GM19023 (cell line): Measurements from ENCODE around the gene PDLIM4.
A peak's percentile ranks its signal among the peaks of the same experiment; 100 is the strongest.

ENCODE experiments used
- ATAC-seq: cut with Tn5 transposase; IDR thresholded peaks from one replicate; pipeline ENCODE4 v1.9.1; 2021; ENCODE audit warnings: mild to moderate bottlenecking, moderate library complexity; ENCODE audit not compliant: unreplicated experiment

PDLIM4 gene

DNA sequence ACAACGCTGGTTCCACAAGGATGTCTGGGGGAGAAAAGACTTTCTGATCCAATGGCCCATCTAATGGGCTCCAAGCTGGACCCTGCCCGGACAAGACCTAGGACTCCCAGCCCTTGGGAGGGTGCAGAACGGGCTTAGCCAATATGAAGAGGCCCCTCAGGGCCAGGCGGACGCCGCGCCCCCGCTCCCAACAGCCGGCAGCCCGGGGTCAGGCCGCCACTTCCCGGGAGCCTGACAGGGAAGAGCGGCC lies 30.3 kb upstream of the PDLIM4 start:
- ATAC-seq: no peak

DNA sequence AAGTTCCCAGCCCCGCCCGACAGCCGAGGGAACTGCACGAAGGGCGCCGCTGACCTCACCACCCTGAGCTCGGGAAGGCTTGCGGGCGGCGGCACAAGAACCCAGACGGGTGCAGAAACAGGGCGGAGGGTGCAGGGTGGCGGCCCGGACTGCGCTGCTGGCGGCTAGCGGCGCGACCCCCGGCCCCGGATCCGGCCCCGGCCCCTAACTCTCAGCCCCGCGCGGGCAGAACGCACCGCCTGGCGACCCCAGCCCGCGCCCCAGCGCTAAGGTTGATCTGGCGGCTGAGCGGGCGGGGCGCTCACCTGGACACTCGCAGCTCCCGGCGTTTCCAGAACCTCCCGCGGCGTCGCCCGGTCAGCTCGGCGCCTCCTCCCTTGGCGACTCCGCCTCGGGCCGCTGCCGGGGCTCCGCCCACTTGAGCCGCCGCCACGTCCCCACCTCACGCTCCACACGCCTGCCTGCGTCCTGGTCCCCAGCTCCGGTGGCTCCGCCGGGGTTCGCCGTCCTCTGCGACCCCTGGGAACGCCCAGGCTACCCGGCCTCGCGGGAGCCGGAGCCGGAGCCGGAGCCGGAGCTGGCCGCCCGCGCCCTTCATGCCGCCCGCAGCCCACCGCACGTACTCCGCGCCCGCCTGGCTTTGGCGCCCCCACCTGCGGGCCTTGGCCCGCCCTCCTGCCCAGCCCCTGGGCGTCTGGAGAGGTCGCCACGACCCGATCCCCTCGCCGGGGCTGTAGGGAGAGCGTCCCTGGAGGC lies 29.8 kb upstream of the PDLIM4 start, which contains the start of gene P4HA2:
P4HA2 (minus strand) TSS at position 369 of the 756 bp plus-strand sequence. CDS start 9,227 bp downstream, outside the sequence.
- peak; percentile 90 for ATAC-seq

DNA sequence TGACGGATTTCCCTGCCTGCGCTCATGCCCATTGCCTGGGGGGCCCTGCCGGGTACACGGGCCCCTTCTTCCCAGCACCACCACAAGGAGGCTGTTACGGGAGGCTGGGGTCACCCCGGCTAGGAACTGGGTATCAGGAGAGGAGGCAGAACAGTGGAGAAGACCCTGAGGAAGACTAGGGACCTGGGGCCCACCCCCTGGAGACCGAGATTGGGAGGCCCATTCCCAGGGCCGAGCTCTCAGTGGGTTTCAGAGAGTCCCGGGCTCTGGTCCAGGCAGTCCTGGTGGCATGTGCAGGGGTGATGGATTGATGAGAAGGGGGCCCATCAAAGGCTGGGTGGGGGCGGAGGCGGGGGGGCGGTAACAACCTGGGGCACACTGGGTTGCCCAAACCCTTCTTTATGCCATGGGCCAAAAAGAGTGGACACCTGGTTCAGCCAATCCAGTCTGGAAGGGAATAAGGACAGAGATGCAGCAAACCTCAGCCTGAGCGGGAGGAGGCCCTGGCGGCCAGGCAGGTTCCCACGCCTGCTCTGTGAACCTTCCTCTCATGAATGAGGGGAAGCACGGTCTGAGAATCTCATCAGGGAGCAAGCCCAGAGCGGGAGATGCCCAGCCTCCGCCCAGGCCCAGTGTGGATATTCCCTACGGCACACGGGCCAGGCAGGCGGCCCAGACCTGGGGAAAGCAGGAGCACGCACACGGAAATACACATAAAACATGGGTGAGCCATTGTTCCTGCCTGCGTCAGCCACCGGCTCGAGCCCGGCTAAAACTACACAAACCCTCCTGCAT lies 29.1 kb upstream of the PDLIM4 start:
- ATAC-seq: peak; percentile 3

DNA sequence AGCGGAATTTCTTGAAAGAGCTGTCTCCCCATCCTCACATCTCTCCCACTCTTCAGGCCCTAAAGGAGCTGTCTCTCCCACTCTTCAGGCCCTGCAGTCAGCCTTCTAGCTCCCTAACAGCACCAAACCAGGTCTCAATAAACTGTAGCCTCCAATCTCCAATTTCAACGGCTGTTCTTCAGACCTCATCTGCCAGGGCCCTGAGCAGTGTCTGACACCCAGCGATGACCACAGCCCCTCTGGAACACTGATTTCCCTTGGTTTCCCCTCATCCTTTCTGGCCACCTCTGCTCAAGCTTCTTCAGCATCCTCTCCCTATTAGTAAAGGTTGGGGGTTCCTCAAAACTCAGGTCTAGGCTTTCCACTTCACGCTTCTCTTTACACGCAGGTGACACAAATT lies 28.3 kb upstream of the PDLIM4 start:
- no peak for ATAC-seq

DNA sequence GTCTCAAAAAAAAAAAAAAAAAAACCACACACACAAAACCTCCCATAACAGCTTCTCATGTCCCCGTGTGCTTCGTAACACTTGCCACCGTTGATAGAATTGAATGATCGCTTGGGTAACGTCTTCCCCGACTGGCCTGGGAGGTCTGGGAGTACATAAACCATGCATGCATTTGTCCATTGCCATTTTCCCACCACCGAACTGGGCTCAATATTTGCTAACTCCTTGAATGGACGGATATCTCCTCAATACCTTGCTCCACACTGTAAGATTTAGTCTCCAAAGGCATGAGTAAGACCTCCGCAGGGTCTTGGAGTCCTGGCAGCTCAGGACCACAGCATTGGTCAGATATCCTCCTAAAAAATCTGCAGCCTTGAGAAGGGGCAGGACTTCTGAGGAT lies 26.6 kb upstream of the PDLIM4 start:
- no peak for ATAC-seq

DNA sequence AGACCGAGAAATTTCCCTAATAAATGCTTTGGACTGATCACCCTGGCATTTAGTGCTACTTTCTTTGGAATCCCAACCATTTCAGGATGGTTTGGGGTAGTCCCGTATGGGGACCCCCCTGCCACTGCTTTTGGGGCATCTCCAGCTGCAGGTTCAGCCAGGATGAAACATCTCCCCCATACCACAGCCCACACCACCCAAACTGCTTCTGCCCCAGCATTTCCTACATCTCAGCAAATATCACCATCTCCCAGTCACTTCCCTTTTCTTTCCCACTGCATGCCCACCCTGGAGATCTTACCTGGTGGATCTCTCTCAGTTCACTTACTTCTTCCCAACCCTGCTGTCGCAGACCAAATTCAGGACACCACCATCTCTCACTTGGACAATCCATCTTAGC lies 25.0 kb upstream of the PDLIM4 start:
- ATAC-seq: no peak

DNA sequence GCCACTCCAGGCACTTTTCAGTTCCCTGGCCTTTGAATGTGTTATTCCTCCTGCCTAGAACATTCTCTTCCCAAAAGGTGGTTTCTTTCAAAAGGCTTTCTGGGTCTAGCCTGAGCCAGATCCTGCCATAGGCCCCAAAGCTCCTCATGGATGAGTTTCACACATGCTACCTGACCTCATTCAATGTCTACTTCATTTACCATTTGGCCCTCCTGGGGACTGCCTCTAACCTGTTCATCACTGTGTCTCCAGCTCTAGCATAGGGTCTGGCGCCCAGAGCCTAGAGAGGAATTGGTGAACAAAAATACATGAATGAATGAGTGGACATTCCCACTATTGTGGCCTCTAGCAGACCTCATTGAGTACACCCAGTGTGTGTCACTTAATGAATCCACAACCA lies 24.4 kb upstream of the PDLIM4 start:
- ATAC-seq: no peak

DNA sequence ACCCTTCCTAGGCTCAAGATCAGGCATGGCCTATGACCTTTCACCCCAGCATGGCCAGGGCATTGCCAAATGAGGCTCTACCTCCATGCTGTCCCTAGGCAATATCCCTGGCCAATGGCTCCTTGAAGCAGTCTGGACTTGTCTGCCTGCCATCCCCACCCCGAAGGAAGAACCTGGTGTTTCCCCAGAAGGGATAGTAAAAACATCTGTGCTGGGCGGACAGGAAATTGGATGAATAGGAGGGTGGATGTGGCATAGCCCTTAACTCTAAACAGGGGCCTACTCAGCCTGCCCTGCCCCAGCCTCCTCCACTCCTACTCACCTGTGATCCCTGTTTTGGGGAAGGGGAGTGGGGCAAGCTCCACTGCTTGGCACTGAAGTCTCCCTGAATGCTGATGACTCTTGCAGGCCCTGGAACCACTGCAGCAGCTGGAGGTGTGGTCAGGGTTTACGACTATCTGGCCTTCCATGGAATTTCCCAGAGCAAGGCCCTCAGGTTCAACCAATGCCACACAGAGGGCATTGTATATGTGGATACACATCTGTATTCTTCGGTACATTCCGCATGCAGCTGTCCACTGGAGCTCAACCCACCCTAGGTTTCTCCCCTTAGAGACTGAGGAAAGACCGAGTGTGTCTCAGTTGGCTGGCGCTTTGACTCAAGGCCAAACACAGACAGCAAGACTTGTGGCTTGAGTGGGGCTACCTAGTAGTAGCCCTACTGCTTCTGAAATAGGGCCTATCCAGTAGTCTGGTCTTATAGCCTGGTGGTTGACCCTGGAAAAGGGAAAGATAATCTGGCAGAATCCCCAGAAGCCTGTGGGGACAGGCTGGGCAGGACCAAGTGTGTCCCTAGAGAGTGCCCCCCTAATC lies 23.4 kb upstream of the PDLIM4 start:
- ATAC-seq: no peak

DNA sequence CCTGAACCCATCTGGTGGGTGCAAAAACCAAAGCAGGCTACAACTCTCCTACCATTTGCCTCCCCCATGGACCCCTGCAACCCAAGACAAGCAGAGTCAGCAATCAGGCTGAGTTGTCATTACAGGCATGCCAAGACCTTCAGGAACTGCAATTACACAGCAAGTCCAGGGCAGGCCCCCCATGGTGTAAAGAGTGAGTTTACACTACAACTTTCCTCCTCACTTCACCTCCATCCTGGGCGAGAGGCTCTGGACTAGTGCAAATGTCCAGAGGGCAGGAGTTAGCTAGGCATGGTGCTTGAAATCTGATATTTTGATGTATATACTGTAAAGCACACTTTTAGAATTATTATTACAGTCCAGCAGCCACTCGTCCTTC lies 22.8 kb upstream of the PDLIM4 start:
- no peak for ATAC-seq

DNA sequence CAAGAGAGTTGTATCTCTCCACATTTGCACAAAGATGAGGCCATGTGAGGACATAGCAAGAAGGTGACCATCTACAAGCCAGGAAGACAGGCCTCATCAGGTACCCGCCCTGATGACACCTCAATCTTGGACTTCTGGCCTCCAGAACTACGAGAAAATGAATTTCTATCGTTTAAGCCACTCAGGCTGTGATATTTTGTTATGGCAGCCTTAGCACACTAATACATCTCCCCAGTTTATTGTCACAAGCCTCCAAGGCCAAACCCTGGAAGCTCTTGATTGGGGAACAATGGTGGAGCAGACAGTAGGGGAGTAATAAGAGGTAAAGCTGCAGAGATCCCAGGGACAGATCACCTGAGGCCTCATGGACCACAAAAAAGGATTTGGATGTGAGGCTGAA lies 22.2 kb upstream of the PDLIM4 start:
- no peak for ATAC-seq

DNA sequence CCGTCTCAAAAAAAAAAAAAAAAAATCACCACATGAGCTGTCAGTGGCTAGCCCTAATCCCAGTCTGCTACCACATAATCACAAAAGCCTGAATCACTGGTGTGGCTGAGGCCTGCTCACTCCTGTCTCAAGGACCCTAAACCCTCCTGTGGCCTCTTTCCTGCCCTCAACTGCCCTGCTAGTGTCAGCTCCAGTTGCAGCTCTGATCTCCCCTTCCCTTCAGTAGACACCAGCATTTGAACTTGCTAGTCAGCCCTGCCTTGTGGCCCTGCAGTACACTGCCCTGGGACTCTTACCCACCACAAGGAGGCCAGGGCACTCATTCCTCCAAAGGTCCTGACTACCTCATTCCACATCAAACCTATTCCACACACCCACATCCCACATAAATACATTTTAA lies 20.4 kb upstream of the PDLIM4 start:
- ATAC-seq: no peak

DNA sequence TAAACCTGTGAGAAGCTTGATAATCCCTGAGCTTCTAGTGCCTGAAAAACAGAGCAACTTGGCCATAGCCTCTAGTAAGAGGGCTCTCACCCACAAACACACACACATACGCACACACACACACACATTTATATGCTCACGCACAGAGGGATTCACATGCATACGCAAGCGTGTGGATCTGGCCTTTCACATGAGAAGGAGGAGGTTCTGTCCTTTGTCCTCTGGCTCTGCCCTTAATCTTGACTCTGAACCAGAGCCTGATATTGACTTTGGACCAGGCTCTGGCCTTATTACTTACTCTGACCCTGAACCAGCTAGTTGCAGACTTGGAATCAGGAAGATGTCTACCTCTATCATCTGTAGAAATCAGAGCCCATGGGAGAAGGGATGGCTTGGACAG lies 19.8 kb upstream of the PDLIM4 start:
- ATAC-seq: no peak

DNA sequence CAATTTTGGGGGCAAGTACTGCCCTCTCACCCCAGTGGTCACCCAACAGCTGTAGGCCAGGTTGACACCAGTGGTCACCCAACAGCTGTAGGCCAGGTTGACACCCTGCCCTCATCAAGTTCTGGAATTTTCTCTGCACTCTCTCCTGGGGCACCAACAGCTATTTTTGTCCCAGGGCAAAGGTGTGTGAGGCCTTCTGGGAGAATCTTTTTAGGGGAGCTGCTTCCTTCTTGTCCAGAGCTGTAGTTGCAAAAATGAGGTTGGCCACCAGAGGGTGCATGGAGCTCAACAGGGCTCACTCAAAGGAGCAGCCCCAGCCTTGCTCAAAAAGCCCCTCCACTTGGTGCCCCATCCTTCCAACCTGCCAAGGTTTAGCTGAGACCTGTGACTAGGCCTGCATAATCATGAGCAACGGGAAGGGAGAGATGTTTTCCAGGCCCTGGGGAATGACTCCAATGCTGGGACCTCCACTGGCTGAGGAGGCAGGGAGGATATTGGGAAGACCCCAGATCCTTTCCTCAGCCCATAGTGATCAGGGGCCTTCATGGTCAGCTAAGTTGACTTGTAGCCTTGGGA lies 19.2 kb upstream of the PDLIM4 start:
- ATAC-seq: peak; percentile 86

DNA sequence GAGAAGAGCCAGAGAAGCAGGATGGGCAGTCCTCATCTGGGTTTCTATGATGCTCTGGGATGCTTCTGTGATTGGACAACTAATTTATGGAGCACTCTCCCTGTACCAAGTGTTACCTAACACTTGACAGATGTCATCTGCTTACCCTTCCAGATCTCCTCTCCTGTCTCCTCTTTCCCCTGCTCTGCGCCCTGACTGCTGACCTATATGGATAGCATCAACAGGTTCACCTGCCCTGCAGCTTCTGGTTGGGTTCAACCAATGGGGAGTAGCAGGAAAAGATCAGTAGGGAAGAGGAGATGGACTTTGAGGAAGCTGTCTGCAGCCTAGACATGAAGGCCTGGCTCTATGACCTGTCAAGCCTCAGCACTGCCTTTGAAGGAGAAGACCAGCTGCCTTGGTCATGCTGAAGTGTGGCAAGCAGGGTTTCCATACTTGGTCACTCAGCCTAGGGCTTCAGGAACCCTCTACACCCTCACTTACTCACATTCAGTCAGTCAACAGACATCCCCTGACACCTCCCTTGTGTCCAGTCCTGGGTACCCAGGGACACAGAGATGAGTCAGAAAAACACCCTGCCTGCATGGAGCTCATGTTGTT lies 18.5 kb upstream of the PDLIM4 start:
- ATAC-seq: no peak

DNA sequence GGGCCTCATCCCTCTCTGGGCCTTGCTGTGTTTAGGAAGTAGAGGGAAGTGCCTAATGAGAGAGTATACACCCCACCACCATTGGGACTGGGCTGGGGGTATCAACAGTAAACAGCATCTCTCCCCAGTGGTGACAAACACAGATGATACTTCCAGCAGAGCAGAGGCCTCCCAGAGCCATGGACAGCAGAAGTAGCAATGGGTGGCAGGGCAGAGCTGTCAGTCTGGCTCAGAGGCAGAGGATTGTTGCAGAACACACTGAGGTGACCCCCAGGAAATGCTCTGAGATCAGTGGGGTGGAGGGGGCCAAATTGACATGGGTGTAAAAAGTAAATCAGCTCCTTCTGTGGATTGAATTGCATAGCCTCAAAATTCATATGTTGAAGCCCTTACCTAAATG lies 17.7 kb upstream of the PDLIM4 start:
- ATAC-seq: no peak

DNA sequence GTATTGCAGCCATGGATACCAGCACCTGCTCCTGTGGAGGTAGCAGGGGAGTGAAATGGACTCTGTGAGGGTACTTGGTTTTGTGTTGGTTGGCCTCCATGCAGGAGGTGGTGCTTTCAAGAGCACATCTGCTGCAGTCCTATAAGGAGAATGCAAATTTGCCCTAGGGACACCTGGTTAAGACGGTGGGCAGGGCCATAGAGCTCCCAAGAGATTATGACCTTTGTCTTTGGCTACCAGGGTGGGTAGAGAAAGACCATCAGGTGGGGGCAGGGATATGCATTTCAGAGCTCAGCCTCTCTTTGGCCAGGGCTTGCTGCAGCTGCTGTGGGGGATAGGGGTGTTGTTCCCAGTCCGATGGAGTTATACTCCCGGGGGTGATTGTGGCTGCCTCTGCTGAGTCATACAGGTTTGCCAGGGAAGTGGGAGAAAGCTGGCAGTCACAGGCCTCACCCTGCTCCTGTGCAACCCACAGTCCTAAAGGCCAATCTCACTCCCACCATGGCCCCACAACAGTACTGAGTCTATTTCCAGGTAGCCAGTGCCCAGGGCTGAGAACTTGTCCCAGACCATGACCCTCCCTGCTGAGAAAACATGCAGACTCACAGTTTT lies 14.0 kb upstream of the PDLIM4 start:
- ATAC-seq: no peak

DNA sequence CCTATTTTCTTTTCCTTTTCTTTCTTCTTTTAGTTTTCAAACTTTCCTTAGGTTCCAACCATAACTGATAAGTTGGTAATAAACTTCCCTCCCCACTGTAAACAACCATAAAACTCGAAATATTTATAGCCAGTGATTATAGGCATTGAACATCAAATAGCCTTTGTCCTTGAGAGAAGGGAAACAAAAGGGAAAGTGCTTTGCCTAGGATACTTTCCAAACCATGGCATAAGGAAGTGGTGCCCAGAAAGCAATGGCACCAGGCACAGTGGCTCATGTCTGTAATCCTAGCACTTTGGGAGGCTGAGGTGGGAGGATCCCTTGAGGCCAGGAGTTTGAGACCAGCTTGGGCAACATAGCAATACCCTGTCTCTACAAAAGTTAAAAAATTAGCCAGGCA lies 11.9 kb upstream of the PDLIM4 start:
- ATAC-seq: no peak

DNA sequence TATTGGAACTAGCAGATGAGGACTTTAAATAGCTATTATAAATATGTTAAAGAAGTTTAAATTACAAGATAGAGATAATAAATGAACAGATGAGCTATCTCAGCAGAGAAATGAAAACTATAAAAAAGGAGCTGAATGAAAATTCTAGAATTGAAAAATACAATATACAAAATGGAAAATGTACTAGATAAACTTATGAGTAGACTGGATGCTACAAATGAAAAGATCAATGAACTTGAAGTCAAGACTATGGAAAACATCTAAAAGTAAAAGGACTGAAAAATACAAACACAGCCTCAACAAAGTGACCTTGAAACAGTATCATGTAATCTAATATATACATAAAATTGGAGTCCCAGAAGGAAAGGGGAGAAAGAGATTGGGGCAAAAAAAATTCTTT lies 10.7 kb upstream of the PDLIM4 start:
- ATAC-seq: no peak

DNA sequence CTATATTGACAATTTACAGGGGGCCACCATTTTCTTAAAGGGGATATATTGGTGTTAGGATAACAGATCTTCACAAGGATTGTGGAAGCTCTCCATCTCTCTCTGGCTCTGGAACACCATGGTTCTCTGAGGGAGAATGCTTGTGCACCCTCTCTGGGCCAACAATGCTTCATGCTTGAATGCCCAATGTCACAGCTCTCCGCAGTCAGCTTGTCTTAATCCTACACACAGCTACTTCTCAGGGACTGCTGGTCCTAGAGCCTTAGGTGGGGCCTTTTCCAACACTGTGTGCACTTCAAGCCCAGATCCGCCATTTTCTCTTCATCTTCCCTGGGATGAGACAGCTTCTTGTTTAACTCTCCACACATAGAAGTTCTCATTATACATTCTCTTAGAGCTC lies 6.9 kb upstream of the PDLIM4 start:
- ATAC-seq: no peak

DNA sequence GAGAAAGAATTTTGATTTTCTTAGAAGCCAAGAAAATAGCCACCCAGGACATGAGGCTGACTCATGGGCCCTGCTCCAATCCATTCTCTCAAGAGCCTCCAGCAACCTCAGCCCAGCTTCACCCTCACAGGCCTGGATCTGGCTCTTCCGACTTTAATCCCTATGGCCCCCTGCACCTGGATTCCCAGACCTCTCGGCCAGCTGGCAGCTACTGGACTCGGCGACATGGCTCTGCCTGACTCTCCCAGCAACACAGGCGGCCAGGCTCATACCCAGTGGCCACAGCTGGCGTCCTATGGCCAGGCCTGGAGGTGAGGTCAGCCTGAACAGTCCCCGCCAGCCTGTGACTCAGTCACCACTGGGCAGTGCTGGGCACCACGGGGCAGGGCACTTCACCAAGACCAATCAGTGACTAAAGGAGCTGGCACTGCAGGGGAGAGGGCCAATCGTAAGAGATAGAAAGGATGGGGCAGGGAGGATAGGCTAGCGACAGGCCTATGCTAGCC lies 6.2 kb upstream of the PDLIM4 start:
- ATAC-seq: no peak
